ENCODE results near the gene ACBD6.

ACBD6 gene

DNA sequence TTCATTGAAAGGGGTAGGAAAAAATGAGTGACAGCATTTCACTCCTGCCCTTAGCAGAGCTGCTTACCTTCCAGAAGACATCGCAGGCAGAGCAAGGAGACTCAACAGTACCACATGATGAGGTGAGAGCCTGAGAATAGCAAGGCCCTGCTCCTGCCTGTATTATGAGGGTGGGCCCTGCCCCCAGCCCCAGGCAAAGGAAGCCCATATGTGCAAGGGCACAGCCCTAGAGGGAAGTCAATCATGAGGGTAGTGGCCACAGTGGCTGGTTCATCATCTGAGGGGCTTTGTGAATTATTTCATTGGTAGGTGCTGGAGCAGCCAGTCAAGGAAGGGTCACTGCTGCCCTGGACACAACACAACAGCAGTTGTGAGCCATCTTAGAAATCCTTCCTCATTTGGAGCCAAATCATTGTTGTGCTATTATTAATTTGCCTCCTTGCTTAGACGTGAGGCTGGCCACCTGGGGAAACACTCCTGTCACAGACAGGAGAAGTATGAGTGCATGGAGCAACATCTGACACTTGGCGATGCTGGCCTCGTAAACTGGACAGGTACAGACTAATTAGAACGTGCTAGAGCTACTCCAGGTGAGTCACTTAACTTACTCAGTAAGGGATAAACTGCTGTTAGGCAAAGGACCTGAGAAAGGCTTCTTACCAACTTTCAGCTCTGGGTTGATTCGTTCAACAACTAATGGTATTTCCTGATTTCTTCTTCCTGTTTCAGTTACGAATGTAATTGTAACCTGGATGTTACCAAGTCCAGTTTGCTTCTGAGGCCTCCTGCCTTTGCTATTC, 22.7 kb upstream of the ACBD6 start:
- DNase-seq (ENCODE audit: low spot score), result no peak

DNA sequence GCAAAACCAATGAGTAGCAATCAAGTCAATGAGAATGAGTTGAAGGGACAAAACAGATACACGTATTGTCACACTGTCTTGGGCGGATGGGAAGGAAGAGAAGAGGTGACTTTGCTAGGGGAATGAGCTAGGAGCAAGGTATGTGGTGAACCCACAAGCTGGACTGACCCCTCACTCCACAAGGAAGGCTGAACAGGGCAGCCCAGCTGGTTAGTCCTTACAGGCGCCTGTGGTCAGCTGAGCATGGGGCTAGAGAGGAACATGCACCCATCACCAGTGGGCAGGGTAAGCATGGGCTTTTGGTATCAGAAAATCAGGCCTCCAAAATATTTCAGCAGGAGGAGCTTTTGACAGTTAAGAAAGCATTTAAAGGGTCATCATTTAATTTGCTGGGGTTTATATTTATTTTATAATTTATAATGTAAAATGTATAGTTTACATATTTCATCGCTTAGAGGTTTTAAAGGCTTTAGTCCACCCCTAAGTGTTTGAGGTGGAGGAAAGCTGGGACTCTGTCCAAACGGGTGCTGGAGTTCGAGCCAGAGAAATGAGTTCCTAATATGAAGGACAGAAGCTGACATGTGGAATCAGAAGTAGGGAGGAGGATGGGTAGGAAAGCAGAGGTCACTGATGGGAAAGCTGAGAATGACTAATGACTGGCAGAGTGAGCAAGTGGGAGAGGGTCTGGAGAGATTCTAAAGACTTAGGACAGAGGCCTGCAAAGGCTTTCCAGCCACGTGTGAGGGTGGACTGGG, 22.0 kb upstream of the ACBD6 start:
- DNase-seq (ENCODE audit: low spot score), result no peak

DNA sequence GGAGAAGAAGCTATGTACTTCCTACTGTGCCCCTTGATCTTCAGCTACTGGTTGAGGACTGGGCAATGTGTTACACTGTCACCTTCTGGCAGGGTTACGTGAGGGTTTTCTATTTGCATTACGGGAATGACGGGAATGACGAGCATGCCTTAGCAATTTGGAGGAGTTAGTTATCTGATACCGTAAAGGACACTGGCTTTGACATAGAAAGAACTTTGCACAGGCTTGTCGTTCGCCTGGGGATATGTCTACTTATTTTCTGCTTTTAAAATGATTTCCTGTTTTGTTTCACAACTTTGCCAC, 19.8 kb upstream of the ACBD6 start:
- DNase-seq (ENCODE audit: low spot score), result no peak

DNA sequence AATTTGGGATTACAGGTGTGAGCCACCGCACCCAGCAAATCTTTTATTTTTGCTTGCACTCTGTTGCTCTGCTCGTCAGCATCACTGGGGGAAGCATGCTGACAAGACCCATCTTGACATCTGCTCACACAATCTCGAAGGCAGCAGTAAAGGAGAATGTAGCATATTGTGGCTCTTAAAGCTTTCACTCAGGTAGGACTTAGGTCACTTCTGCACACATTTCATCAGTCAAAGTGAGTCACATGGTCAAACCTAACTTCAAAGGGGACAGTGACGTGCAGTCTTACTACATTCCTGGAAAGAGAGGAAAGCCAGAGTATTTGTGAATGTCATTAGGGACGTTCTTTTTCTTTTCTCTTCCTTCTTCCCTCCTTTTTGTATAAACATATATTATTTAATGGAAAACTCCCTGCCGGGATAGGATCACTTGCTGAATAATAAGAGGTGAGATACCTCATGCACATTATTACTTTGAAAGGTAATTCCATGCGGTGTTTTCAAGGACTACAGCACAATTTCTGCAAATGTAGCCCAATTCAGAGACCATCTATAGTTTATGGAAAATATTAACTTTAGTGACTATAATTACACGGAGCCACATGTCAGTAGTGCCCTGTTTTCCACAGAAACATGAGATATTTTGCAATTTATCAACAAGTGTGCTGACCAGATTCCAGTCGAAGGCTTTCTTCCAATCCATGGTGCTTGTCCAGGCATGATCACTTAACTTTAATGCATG, 19.3 kb upstream of the ACBD6 start:
- no peak for DNase-seq (ENCODE audit: low spot score)

DNA sequence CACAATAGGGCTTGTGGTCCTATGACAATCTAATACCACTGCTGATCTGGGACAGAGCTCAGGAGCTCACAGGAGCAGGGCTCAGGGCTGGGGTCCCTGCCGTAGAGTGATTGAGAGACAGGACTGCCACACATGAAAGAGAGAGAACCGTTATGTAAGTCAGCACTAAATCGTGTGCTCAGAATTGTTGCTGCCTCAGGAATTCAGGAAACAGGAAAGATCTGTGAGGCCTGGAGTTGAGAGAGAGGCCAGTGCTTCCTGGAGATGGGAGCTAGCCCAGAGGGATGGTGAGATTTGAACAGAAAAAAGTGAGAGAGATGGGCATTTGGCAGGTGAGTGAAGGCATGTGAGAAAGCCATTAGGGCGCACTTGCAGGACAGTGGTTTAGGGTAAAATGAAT, 17.5 kb upstream of the ACBD6 start:
- no peak for DNase-seq (ENCODE audit: low spot score)

DNA sequence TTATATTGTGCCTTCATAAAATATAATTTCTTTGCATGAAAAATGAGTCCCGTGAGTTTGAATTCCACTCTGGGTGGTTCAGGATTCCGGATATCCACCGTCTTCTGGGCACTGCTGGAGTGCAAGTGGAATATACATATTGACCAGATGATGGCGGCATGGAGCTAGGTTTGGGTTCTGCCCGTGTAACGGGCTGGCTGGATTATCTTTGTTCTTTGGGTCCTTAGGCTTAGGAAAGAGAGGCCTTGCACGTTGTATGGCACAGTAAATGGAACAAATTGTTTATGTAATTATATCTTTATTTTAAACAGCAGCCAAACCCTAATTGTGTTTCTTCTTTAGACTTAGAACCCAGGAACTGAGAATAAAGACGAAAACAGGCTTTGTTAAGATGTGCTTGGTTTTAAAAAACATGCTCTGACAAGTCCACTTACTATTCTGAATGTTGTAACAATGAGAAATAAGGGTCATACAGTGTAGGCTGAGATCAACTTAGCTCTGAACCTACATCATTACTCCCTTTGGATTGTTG, 13.5 kb upstream of the ACBD6 start:
- DNase-seq (ENCODE audit: low spot score), result peak; percentile 65

DNA sequence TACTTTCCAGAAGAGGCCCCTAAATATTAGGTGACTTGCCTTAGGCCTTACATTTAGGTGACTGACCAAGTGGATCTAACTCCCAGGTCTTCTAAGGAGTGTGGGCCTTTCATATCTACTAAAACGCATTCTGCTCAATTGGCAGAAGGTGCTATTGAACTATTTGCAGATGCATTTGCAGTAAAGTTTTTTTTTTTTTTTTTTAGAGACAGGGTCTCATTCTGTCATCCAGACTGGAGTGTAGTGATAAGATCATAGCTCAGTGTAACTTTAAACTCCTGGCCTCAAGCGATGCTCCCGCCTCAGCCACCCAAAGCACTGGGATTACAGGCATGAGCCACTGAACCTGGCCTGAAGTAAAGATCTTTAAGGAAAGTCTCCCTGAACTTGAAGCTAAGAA, 13.0 kb upstream of the ACBD6 start:
- no peak for DNase-seq (ENCODE audit: low spot score)

DNA sequence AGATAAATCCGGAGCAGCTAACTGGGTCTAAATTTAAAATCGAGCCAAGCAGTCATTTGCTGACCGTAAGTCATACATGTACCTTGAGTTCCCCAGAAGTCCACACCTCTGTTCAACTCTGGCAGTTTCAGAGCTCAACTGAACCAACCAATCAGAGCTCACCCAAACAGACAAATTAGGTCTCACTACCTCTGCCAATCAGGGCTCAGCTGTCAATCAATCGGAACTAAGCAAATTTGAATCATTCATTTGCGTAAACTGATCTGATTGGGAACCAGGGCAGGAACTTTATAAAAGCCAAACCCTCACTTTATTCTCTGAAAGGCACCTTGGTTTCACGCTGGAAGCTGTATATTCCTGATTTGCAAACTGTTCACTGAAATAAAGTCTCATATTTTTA, 11.2 kb upstream of the ACBD6 start:
- no peak for DNase-seq (ENCODE audit: low spot score)

DNA sequence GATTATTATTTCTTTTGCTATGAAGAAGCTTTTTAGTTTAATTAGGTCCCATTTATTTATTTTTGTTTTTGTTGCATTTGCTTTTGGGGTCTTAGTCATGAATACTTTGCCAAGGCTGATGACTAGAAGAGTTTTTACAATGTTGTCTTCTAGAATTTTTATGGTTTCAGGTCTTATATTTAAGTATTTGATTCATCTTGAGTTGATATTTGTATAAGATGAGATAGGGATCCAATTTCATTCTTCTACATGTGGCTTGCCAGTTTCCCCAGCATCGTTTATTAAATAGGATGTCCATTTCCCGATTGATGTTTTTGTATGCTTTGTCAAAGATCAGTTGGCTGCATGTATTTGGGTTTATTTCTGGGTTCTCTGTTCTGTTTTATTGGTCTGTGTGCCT, 8.5 kb upstream of the ACBD6 start:
- no peak for DNase-seq (ENCODE audit: low spot score)

DNA sequence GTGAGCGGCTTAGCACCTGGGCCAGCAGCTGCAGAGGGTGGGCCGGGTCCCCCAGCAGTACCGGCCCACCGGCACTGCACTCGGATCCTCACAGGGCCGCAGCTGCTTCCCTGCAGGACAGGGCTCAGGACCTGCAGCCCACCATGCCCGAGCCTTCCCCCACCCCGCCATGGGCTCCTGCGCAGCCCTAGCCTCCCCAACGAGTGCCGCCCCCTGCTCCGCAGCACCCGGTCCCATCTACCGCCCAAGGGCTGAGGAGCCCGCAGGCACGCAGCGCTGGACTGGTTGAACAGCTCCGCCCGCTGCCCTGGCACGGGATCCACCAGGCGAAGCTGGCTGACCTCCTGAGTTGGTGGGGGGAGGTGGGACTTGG, 6.3 kb upstream of the ACBD6 start:
- DNase-seq (ENCODE audit: low spot score), result no peak

DNA sequence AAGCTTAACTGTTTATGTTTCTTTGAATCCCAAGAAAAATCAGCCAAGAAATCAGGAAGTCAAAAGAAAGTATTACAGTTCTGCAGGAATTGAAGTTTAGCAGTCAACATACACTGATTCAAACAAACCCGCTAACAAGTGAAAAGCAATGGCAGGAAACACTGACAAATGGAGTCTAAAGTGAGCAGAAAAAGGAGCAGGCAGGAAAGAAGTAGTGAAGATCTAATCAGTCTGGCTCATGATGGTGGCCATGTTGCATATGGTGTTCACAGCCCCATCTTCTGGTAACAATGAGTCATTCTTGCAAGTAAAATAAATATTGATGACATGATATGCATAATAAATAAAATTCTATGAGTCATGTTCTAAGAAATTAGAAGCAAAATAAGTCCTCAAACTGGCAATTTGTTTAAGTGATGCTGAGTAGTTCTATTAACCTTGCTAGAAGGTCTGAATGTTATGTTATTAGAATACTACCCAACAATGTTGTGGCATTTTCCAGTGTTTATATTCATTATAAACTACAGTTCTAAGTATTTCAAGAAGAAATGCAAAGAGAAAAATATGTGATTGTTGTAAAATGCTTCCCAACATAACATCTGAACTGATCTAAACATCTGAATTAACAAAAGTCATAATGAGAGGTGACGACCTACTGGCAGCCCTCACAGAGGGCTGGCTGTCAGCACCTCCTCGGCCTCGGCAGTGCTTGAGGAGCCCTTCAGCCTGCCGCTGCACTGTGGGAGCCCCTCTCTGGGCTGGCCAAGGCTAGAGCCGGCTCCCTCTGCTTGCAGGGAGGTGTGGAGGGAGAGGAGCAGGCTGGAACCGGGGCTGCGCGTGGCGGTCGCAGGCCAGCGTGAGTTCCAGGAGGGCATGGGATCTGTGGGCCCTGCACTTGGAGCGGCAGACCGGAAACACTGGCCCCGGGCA, 5.7 kb upstream of the ACBD6 start:
- DNase-seq (ENCODE audit: low spot score), result peak; percentile 47

DNA sequence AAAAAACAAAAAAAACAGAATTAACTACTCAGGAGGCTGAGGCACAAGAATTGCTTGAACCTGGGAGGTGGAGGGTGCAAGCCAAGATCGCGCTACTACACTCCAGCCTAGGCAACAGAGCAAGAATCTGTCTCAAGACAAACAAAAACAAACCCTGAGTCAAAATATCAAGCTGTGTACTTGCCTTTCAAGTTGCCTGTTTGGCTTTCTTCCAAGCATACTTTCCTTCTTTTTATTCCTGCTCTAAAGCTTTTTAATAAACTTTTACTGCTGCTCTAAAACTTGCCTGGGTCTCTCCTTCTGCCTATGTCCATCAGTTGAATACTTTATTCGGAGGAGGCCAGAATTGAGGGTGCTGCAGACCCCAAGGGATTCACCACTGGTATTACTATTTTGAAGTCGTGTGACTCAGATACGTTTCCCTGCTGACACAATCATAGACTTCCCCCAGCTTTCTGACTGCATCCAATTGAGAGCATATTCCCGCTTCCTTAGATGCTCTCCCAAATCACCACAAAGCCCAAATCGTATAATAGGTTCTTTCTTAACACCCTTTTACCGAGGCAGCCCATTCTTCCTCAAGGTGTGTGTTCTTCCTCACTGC, 3.5 kb upstream of the ACBD6 start:
- DNase-seq (ENCODE audit: low spot score), result no peak

DNA sequence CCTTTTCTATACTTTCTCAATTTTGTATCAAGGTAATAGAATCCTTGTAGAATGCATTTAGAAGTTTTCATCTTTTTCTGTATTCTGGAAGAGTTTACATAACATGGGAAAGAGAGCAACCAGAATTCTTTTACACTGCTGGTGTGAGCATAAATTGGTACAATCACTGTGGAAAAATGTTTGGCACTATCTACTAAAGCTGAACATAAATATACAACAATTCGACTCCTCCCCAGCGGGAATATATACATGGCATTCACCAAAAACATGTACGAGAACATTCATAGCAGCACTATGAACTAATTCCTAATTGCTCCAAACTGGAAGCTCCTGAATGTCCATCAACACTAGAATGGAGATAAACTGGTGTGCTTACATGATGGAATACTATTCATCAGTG, 1.8 kb upstream of the ACBD6 start:
- DNase-seq (ENCODE audit: low spot score), result no peak

DNA sequence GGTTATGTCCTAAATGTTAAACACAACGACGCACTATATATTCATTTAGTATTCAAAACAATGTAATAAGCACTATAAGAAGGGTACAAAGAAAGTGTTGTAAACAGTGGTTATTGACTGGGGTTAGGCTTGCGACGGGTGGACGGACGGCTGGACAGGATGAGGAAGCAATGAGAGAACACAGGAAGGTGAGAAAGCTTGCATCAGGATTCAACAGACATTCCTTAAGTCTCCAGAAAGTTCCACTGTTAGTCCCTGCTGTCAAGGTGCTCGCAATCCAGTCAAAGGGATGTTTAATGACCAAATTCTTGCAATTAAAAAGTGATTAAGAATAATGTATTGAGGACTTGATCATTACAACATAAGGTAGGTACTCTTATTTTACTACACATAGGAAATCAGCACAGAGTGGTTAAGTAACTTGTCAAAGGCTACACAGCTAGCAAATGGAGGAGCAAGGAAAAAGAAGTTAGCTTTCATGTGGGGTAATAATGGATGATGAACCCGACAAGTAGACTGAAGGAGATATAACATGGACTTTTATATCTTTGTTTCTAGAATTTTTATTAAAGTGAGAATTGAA, 994 bp upstream of the ACBD6 start:
- no peak for DNase-seq (ENCODE audit: low spot score)

DNA sequence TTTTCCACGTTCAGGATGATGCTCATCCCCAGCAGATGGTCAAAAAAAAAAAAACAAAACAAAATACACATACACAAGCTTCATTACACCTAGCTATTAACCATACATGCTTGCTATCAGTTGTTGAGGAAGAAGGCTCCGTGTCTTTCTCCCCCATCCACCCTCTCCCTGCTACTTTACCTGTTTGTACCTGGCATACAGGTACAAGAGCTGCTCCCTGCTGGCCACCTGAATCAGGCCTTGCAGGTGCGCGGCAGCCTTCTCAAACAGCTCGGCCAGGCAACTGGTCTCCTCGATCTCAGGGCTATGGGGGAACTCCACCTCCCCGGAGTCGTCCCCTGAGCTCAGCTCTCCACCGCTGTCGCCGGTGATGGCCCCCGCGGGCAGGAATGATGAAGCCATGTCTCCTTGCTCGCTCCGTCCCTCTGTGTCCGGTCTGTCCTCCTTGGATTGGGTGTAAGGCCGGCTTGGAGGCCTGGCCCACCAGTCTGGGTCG, 464 bp downstream of the ACBD6 start:
- DNase-seq (ENCODE audit: low spot score), result no peak

DNA sequence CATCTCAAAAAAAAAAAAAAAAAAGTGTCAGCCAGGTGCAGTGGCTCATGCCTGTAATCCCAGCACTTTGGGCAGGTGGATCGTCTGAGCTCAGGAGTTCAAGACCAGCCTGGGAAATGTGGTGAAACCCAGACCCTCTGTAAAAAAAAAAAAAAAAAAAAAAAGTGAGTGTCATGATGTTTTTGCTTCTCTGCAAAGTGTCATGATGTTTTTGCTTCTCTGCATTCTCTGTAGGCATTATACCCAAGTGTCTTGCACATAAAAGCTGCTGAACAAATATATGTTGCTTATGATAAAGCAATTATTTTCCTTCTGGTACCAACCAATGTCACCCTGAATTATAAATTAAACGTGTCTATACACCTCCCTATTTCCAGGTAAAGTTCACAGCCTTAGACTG, 1.7 kb downstream of the ACBD6 start:
- DNase-seq (ENCODE audit: low spot score), result no peak

DNA sequence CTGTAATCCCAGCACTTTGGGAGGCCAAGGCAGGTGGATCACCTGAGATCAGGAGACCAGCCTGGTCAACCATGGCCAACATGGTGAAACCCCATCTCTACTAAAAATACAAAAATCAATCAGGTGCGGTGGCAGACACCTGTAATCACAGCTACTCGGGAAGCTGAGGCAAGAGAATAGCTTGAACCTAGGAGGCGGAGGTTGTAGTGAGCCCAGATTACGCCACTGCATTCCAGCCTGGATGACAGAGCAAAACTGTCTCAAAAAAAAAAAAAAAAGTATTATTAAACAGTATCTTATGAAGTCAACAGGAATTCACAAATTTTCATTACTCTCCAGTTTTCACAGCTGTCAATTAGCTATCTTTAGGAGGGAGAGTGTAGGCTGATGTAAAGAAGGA, 3.8 kb downstream of the ACBD6 start:
- DNase-seq (ENCODE audit: low spot score), result no peak

DNA sequence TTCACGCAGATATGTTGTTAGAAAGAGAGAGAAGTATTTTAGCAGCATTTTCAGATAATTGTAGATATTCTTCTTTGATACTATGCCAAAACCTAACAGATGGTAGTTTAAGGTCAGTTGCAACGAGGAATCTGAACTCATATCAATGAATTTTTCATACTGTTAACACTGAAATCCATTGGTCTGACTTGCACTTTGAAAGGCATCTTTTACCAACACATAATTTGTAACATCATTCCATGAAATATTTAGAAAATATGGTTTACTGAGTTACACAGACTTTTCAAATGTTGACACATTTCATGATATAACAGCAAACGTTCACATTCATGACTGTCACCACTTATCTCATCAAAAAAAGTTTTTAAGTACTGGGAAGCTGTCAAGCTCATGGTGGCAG, 4.6 kb downstream of the ACBD6 start:
- DNase-seq (ENCODE audit: low spot score), result no peak

DNA sequence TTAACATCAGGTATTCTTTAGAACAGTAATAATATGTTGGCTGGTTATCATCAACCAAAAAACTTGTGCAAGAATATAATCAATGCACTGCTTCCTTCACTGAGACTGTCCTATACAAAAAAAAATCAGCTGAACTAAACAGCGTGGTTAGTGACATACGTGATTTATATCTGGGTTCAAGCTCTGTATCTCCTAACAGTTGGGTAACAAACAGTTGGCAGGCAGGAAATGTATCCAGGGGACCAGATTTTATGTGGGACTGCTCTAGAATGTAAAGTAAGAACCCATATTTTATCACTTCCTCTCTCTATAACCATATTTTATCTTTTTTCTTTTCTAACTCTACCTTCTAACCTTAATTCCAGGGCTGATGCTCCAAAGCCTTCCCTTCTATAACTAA, 8.0 kb downstream of the ACBD6 start:
- no peak for DNase-seq (ENCODE audit: low spot score)

DNA sequence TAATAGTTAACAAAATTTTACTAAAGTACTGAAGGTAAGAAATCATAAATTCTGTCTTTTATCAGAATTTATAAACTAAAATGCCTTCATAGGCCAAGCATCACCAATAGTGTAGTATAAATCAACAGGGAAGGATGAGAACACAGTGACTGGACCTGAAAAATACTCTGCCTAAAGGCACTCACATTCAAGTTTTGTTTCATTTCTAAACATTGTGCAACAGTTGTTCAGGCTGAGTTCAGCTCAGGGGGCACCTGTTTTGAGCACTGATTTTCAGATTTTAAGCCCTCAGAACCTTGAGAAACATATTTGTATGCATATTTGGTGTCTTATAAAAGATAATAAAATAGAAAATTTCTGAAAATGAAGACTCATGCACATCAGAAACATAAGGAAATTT, 12.4 kb downstream of the ACBD6 start:
- no peak for DNase-seq (ENCODE audit: low spot score)

DNA sequence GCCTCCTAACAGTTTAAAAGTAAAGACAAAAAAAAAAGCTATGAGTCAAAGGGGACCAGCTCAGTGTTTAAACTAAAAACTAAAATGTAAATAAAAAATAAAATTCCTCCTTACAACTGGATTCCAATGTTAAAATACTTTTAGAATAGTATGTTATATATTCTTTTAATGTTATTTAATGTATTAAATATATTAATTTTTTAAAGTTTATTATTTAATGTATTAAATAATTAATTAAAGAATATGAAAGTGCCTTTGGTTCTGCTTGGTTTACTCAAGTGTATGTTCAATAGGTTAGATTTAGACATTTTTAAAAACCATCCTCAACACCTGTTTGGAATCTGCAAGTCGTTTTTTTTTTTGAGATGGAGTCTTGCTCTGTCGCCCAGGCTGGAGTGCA, 13.1 kb downstream of the ACBD6 start:
- DNase-seq (ENCODE audit: low spot score), result no peak

All from CD4-positive, alpha-beta T cell treated with Interleukin-2 at 100 ng/mL for 4 hours (primary cell).